Coronary artery (tissue), 2 donors: ENCODE results near the gene ACSS2.

Experiments used
- DNase-seq: peaks from one replicate; pipeline ENCODE4 v3.0.0-alpha.2; 2017; ENCODE audit warnings: low spot score
- H3K27ac ChIP-seq, 2 donors: fragments of 200-600 bp; sonication (generic); one replicate each; pipeline ENCODE4 v1.5.1; 2016 to 2019
- H3K4me3 ChIP-seq: fragments of 200-600 bp; sonication (generic); 2 replicates; pipeline ENCODE4 v1.5.1; 2016; ENCODE audit warnings: mild to moderate bottlenecking, moderate library complexity
- TF ChIP-seq, protein P1 (sequence below): fragments of 200-600 bp; sonication (generic); IDR thresholded peaks from one replicate; pipeline ENCODE4 v1.5.1; 2019; ENCODE audit warnings: antibody characterized with exemption

Gene ACSS2

DNA sequence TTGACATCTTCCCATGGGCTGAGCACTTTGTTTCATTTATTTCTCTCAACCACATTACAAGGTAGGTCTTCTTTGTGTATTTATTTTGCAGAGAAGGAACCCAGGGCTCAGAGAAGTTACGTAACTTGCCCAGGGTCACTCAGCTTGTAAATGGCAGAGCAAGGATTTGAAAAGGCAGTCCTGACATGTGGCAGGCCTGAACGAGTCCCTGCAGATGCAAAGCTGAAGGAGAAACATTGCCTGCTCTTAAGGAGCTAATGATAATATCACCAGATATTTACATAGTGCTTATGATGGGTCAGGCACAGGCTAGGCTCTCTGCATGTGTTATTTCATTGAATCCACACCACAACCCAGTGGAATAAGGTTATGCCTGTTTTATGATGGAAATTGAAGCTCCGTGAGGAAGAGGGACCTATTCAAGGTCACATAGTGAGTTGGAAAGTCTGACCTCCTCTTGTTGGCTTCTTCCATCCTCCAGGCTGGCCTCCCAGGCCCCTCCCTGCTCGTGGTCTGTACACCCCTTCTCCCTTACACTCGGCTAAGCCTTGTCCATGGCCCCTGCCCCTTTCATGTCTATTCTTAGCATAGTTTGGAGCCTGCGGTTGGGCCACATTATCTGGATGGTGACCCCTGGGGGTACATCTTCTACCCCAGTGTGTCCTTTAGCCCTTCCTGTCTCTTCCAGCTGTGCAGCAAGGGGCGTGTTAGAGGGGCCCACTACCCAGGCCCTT is 91.8 kb downstream of the ACSS2 start:
- peak; percentile 26 for DNase-seq
- TF ChIP-seq, protein P1, sequence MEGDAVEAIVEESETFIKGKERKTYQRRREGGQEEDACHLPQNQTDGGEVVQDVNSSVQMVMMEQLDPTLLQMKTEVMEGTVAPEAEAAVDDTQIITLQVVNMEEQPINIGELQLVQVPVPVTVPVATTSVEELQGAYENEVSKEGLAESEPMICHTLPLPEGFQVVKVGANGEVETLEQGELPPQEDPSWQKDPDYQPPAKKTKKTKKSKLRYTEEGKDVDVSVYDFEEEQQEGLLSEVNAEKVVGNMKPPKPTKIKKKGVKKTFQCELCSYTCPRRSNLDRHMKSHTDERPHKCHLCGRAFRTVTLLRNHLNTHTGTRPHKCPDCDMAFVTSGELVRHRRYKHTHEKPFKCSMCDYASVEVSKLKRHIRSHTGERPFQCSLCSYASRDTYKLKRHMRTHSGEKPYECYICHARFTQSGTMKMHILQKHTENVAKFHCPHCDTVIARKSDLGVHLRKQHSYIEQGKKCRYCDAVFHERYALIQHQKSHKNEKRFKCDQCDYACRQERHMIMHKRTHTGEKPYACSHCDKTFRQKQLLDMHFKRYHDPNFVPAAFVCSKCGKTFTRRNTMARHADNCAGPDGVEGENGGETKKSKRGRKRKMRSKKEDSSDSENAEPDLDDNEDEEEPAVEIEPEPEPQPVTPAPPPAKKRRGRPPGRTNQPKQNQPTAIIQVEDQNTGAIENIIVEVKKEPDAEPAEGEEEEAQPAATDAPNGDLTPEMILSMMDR = no peak
- H3K27ac ChIP-seq = no peak overlapping the region
- H3K4me3 ChIP-seq = no peak overlapping the region

DNA sequence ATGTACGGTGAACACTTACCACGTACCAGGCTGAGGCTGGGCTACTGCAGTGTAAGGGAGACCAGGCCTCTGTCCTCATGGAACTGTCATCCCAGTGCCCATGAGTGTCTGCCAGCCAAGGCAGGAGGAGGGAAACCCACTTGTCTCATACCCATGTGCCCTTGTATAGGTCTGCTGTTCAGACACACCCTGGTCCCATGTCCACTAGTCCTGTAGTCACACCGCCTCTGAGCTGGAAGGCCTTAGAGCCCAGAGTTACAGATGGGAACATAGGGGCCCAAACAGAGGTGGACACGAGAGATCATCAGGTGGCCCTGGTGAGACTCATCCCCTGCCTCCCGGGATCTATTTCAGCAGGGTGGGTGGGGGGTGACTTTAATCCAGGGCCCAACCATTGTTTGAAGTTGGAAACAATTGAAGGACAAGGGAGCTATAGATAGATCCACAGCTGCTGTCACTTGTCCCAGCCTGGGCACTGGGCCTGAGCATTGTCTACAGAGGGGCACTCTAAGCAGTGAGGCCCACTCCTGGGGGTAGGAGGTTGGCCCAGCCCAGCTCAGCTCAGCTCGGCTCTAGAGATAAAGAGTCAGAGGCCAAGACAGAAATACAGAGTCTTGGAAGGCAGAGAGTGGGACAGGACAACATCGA is 93.9 kb downstream of the ACSS2 start:
- TF ChIP-seq, protein P1 = no peak
- Histone ChIP-seq H3K4me3 (no peak overlapping the region), H3K27ac (no peak overlapping the region)
- no peak for DNase-seq

DNA sequence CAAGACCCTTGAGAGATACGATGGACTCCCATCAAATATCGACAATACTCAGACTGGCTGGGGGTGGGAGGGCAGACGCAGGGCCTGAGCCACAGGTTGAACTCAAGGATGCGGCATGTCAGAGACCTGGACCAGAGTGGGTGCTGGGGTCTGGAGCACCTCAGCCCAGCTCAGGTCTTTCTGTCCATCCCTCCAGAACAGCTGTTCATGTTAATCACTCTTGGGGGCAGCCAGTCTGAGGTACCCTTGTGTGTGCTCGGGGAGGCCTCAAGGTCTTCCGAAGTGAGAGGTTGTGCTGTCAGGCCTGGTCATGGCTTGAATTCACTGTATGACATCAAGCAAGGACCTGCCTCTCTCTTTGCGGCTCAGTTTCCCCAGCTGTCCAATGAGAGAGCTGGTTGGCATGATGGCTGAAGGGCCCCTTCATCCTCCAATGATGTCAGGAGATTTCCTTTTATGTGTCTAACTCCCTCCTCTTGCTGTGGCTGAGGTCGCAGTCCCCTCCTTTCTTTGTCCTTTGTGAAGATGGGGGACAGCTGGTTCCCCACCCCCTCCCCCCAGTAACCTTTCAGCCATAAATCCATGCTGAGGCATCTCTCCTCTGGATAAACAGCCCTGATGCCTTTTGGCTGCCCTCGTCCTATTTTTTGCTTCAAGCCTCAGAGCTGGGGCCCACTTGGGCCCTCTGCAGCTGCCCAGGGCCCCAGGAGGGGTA is 94.6 kb downstream of the ACSS2 start:
- no peak for DNase-seq
- Histone ChIP-seq H3K27ac (no peak overlapping the region), H3K4me3 (no peak overlapping the region)
- TF ChIP-seq, protein P1 = no peak

DNA sequence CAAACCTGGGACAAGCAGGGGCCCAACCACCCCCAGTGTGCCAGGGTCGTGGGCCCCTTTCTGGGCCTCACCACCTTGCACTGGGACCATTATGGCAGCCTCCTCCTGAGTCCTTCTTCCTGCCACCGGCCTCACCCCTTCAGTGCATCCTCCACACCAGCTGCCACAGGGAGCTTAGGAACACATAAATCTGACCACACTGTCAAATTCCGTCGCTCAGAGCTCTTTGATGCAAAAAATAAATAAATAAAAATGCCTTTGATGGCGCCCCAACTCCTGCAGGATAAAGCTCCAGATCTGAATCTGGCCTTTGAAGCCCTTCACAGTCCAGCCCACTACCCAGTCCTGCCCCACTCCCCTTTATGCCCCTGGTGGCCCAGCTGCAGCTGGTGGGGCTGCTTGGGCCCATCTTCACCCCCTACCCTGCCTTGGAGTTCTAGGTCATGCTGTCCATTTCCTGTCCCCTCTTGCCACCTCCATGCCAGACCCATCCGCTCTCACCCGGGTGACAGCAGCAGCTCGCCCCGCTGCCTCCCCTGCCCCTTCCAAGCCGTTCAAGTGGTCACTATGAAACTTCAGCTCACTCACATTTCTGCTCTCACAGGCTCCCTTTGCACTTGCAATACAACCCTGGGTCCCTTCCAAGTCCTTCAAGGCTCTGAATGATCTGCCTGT is 95.3 kb downstream of the ACSS2 start:
- no peak overlapping the region for H3K27ac ChIP-seq
- no peak overlapping the region for H3K4me3 ChIP-seq
- TF ChIP-seq, protein P1 = no peak
- no peak for DNase-seq

DNA sequence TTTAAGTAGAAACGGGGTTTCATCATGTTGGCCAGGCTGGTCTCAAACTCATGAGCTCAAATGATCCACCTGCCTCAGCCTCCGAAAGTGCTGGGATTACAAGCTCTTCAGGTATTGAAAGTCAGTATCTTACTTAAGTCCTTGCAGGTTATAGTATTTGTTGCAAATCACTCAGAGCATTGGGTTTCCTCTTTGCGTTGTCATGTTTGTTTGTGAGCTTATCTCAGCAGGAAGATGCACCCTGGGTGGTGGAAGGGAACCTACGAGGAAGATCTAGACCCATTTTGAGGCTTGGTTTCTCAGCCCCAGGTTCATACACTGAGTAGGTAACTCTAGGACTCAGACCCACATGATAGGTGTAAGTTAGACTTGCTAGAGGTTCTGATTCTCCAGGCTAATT is 97.8 kb downstream of the ACSS2 start:
- H3K27ac ChIP-seq = no peak overlapping the region
- TF ChIP-seq, protein P1 = no peak
- no peak overlapping the region for H3K4me3 ChIP-seq
- DNase-seq = no peak

DNA sequence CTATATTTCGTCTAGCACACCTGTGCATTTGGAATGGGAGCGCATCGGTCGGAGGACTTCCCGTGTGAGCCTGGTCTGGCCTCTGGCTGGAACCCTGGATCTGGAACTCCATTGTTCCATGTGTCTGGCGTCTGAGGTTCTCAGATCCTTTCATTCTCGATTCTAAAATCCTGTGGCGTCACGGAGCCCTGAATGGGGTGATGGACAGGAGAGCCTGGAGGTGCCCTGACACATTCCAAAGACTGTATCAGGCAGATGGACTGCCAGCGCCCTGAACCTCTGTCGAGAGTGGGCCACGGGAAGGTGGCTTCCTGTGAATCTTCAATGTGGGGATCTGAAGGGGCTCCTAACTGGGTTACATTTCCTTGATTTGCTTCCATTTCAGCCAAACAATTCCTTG is 99.9 kb downstream of the ACSS2 start:
- DNase-seq = no peak
- Histone ChIP-seq H3K4me3 (no peak overlapping the region), H3K27ac (no peak overlapping the region)
- TF ChIP-seq, protein P1 = no peak
